Fibroblast of skin of left quadriceps (primary cell): ENCODE results near the gene E2F3.
A peak's percentile ranks its signal among the peaks of the same experiment; 100 is the strongest.
"Not testable (repeated sequence)": the region's sequence is repeated elsewhere in the genome, so short reads cannot be mapped to it uniquely, and the experiment has no call there.

Experiments used
- DNase-seq, 2 experiments: peaks; one replicate each; pipeline ENCODE4 v3.0.0-alpha.2; 2013; ENCODE audit warnings: low read depth in 2 of 2

E2F3 gene

GRCh38 chr6:20467437-20467836 is 65.8 kb downstream of the E2F3 start:
- DNase-seq, result no peak

GRCh38 chr6:20468209-20468608 is 66.5 kb downstream of the E2F3 start:
- no peak for DNase-seq

GRCh38 chr6:20472748-20473147 is 71.1 kb downstream of the E2F3 start:
- peak in 1 of 2 experiments; percentile 1 for DNase-seq

GRCh38 chr6:20473518-20473917 is 71.8 kb downstream of the E2F3 start:
- DNase-seq, result no peak

GRCh38 chr6:20474874-20475542 is 73.3 kb downstream of the E2F3 start:
- DNase-seq, result no peak

- DNase-seq, result no peak
These were observed 74.9 kb downstream of the E2F3 start for GRCh38 chr6:20476501-20477043.

- DNase-seq, result no peak
These were observed 75.8 kb downstream of the E2F3 start for GRCh38 chr6:20477485-20477884.

- DNase-seq, result no peak
These were observed 77.4 kb downstream of the E2F3 start for GRCh38 chr6:20479060-20479459.

GRCh38 chr6:20479526-20479925 is 77.8 kb downstream of the E2F3 start:
- DNase-seq, result no peak

- no peak for DNase-seq
These were observed 79.6 kb downstream of the E2F3 start for GRCh38 chr6:20481281-20481680.

- no peak for DNase-seq
These were observed 82.3 kb downstream of the E2F3 start for GRCh38 chr6:20483887-20484497.

GRCh38 chr6:20486641-20487040 is 85.0 kb downstream of the E2F3 start:
- no peak for DNase-seq

- DNase-seq, result no peak
These were observed 86.1 kb downstream of the E2F3 start for GRCh38 chr6:20487669-20488375.

GRCh38 chr6:20490591-20490990 is 88.9 kb downstream of the E2F3 start:
- no peak for DNase-seq

- DNase-seq, result no peak
These were observed 90.4 kb downstream of the E2F3 start for GRCh38 chr6:20492099-20492498.

GRCh38 chr6:20497216-20498040 is 95.7 kb downstream of the E2F3 start:
- DNase-seq, result peak; percentile 51 to 54

GRCh38 chr6:20498041-20498385 is 96.3 kb downstream of the E2F3 start:
- no peak for DNase-seq

GRCh38 chr6:20509212-20509611 is 107.5 kb downstream of the E2F3 start:
- DNase-seq, result no peak

- no peak for DNase-seq
These were observed 110.2 kb downstream of the E2F3 start for GRCh38 chr6:20511852-20512251.

GRCh38 chr6:20525208-20525607 is 123.5 kb downstream of the E2F3 start:
- DNase-seq, result not testable (repeated sequence)

GRCh38 chr6:20529086-20529448 is 127.4 kb downstream of the E2F3 start:
- not testable (repeated sequence) for DNase-seq

- no peak for DNase-seq
These were observed 131.2 kb downstream of the E2F3 start for GRCh38 chr6:20532881-20533280.
